ENCODE results near the gene TAB3. TPM values are rescaled to one million over a fixed set of nuclear protein-coding genes. Genes with fewer than 3 reads are reported as not detected.

Gene TAB3
- total and polyA plus RNA-seq, 10 of the 15 experiments (the other 5 are each of a cell fraction or from before 2014, with no cell fraction given): 1.7 to 22.1 (median 9.1) TPM

DNA sequence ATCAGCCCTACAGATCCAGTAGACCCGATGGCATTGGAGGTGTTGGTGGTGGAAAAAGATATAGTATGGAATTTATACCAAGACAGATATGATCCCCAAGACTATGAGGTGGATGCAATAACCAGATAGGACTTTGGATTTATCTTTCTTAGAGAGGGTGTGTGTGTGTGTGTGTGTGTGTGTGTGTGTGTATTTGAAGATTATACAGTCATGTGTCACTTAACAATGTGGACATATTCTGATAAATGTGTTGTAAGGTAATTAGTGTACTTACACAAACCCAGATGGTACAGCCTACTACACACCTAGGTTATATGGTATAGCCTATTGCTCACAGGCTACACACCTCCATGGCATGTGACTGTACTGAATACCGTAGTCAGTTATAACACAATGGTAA lies 24.4 kb upstream of the TAB3 start:
- H3K79me2 ChIP-seq (ENCODE audit: control insufficient read depth, insufficient read depth, low read length): no peaks in the 10 kb centered on the region
- no peaks in the 10 kb centered on the region for H4K20me1 ChIP-seq (ENCODE audit: control insufficient read depth, insufficient read depth)
- ChIA-PET POLR2A (no interaction called here), CTCF (no interaction called here), RAD21 (ENCODE audit: unreplicated experiment) (no interaction called here), SMC1A (ENCODE audit: uncharacterized antibody, unreplicated experiment) (no interaction called here)
- ATAC-seq (no peak), FAIRE-seq (no peak), DNase-seq (ENCODE audit: low read depth, low spot score) (no peak)
- H3K4me2 ChIP-seq (ENCODE audit: control insufficient read depth, insufficient read depth): no peak overlapping the region
- in situ Hi-C loops (cut with MboI): no loop called here
- H3K4me3 ChIP-seq: no peak overlapping the region
- TF ChIP-seq CHD1 (IDR thresholded peaks at IDR 0.05; ENCODE audit: low read depth, low read length) (no peak), KDM1A (IDR thresholded peaks at IDR 0.05; ENCODE audit: borderline replicate concordance) (no peak), MEF2B (IDR thresholded peaks at IDR 0.05; ENCODE audit: partially characterized antibody, poor library complexity, severe bottlenecking) (no peak)
- H3K36me3 ChIP-seq (ENCODE audit: control insufficient read depth in 2 of 2, insufficient read depth in 2 of 2, low read length in 1 of 2): no peaks in the 10 kb centered on the region
- H2AFZ ChIP-seq (ENCODE audit: control insufficient read depth, low read depth, low read length): no peak overlapping the region
- no peaks in the 10 kb centered on the region for H3K4me1 ChIP-seq (ENCODE audit: control insufficient read depth, insufficient read depth, low read length)
- H3K9me3 ChIP-seq (replicated peaks; ENCODE audit: control insufficient read depth, insufficient read depth, low read length): no peaks in the 10 kb centered on the region
- 23% methylated on average over 2 of the region's 2 CpGs for WGBS (ENCODE audit: insufficient coverage, insufficient replicate concordance, low lambda C conversion rate, missing lambda C conversion rate)
- no peak overlapping the region for H3K9ac ChIP-seq (ENCODE audit: control insufficient read depth, insufficient read depth, low read length)
- H3K27ac ChIP-seq (ENCODE audit: control insufficient read depth, insufficient read depth): no peak overlapping the region
- no peaks in the 10 kb centered on the region; a peak in 1 of 4 replicates for H3K27me3 ChIP-seq (replicated peaks in 1 of 2; ENCODE audit: control insufficient read depth in 2 of 2, insufficient read depth in 2 of 2, low read length in 1 of 2)
- BruUV-seq (replicated peaks): no TSS peak
- intact Hi-C loops (cut with micrococcal nuclease; ENCODE audit: unreplicated experiment): no loop called here

DNA sequence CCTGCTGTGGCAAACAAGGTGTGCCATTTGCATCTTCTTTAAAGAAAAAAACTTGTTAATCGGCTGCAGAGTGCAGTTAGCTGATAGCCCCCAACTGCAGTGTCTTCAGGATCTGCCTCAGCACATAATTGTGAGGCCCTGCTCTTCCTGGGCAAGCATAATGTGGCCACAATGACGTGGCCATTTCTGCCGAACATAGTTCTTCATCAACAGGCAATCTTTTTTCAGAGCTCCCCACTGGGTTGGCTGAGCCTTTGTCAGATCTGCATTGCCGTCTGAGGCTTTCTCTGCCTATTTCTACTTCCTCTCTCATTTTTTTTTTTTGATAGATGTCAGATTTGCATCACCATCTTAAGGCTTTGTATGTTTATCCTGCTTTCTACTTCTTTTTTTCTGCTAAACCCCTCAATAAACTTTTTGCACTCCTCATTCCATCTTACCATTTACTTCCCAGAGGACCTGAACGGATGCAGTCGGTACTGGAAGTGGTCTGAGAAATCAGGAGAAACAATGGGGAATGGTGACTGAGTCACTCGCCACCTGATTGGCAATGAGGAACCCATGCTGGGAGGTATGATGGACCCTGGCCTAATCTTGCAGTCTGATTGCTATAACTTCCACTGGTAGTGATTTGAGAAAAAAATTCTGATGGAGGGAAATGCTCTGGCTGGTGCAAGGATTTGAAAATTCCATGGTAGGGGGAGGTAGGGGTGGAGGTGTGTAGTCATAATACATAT lies 21.2 kb upstream of the TAB3 start:
- H3K9ac ChIP-seq (ENCODE audit: control insufficient read depth, insufficient read depth, low read length): no peak overlapping the region
- CTCF ChIA-PET: no interaction called here
- H3K36me3 ChIP-seq (ENCODE audit: control insufficient read depth in 2 of 2, insufficient read depth in 2 of 2, low read length in 1 of 2): no peaks in the 10 kb centered on the region
- no peaks in the 10 kb centered on the region for H3K27me3 ChIP-seq (replicated peaks in 1 of 2; ENCODE audit: control insufficient read depth in 2 of 2, insufficient read depth in 2 of 2, low read length in 1 of 2)
- no peaks in the 10 kb centered on the region for H3K4me1 ChIP-seq (ENCODE audit: control insufficient read depth, insufficient read depth, low read length)
- BruUV-seq (replicated peaks): no TSS peak
- no peak overlapping the region for H3K4me2 ChIP-seq (ENCODE audit: control insufficient read depth, insufficient read depth)
- FAIRE-seq: no peak
- H4K20me1 ChIP-seq (ENCODE audit: control insufficient read depth, insufficient read depth): no peaks in the 10 kb centered on the region
- no peak overlapping the region for H2AFZ ChIP-seq (ENCODE audit: control insufficient read depth, low read depth, low read length)
- RAD21 ChIA-PET (ENCODE audit: unreplicated experiment): no interaction called here
- no peaks in the 10 kb centered on the region for H3K9me3 ChIP-seq (replicated peaks; ENCODE audit: control insufficient read depth, insufficient read depth, low read length)
- SMC1A ChIA-PET (ENCODE audit: uncharacterized antibody, unreplicated experiment): no interaction called here
- H3K27ac ChIP-seq (ENCODE audit: control insufficient read depth, insufficient read depth): no peak overlapping the region
- POLR2A ChIA-PET: no interaction called here
- WGBS (ENCODE audit: insufficient coverage, insufficient replicate concordance, low lambda C conversion rate, missing lambda C conversion rate): 5% methylated on average over 7 of the region's 7 CpGs
- no peak for ATAC-seq
- DNase-seq (ENCODE audit: low read depth, low spot score): no peak
- H3K4me3 ChIP-seq: no peak overlapping the region
- no peaks in the 10 kb centered on the region for H3K79me2 ChIP-seq (ENCODE audit: control insufficient read depth, insufficient read depth, low read length)
- in situ Hi-C loops (cut with MboI) (no loop called here), intact Hi-C loops (cut with micrococcal nuclease; ENCODE audit: unreplicated experiment) (no loop called here)
- TF ChIP-seq SREBF2 (IDR thresholded peaks at IDR 0.05; ENCODE audit: low read length): no peak
- TF ChIP-seq CBX5 (IDR thresholded peaks at IDR 0.05; ENCODE audit: low read depth): no peak
- no peak for TF ChIP-seq SMARCA5 (IDR thresholded peaks at IDR 0.05)
- TF ChIP-seq RELA (IDR thresholded peaks at IDR 0.05; ENCODE audit: borderline replicate concordance, partially characterized antibody): no peak
- no peak for TF ChIP-seq PBX3 (IDR thresholded peaks at IDR 0.05; ENCODE audit: insufficient replicate concordance, low read depth, low read length)
- TF ChIP-seq NR2F1 (conservative IDR thresholded peaks at IDR 0.05): no peak
- TF ChIP-seq HCFC1 (IDR thresholded peaks at IDR 0.05; ENCODE audit: low read length): no peak
- no peak for TF ChIP-seq BMI1 (IDR thresholded peaks at IDR 0.05; ENCODE audit: borderline replicate concordance)
- no peak for TF ChIP-seq IRF4 (IDR thresholded peaks at IDR 0.05; ENCODE audit: low read depth, low read length)
- no peak for TF ChIP-seq ZNF217 (IDR thresholded peaks at IDR 0.05)
- TF ChIP-seq, protein P1, sequence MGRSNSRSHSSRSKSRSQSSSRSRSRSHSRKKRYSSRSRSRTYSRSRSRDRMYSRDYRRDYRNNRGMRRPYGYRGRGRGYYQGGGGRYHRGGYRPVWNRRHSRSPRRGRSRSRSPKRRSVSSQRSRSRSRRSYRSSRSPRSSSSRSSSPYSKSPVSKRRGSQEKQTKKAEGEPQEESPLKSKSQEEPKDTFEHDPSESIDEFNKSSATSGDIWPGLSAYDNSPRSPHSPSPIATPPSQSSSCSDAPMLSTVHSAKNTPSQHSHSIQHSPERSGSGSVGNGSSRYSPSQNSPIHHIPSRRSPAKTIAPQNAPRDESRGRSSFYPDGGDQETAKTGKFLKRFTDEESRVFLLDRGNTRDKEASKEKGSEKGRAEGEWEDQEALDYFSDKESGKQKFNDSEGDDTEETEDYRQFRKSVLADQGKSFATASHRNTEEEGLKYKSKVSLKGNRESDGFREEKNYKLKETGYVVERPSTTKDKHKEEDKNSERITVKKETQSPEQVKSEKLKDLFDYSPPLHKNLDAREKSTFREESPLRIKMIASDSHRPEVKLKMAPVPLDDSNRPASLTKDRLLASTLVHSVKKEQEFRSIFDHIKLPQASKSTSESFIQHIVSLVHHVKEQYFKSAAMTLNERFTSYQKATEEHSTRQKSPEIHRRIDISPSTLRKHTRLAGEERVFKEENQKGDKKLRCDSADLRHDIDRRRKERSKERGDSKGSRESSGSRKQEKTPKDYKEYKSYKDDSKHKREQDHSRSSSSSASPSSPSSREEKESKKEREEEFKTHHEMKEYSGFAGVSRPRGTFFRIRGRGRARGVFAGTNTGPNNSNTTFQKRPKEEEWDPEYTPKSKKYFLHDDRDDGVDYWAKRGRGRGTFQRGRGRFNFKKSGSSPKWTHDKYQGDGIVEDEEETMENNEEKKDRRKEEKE (IDR thresholded peaks at IDR 0.05): no peak
- TF ChIP-seq RBBP5 (conservative IDR thresholded peaks at IDR 0.05): no peak
- TF ChIP-seq ZNF207 (IDR thresholded peaks at IDR 0.05; ENCODE audit: borderline replicate concordance): no peak
- TF ChIP-seq CHD1 (IDR thresholded peaks at IDR 0.05; ENCODE audit: low read depth, low read length): no peak

All from GM12878 (cell line).